GM23338 (cell line): ENCODE results near the gene SMARCD2. TPM values are rescaled to one million over a fixed set of nuclear protein-coding genes. Genes with fewer than 3 reads are reported as not detected.

Experiments
- ATAC-seq: fragments of 200-7000 bp; cut with Tn5 transposase; 3 replicates; pipeline ENCODE4 v1.9.1; 2020
- DNase-seq: peaks from one replicate; pipeline ENCODE4 v3.0.0-alpha.2; 2015; ENCODE audit warnings: low spot score
- H2AFZ ChIP-seq: fragments of 200-600 bp; sonication (generic); 2 replicates; pipeline ENCODE4 v1.8.0; 2016; ENCODE audit warnings: antibody characterized with exemption, mild to moderate bottlenecking, moderate library complexity
- H3F3A ChIP-seq: fragments of 200-600 bp; sonication (generic); replicated peaks from 2 replicates; pipeline ENCODE4 v1.8.0; 2017; ENCODE audit warnings: antibody characterized with exemption, mixed run types, low read depth
- H3K27ac ChIP-seq: fragments of 200-600 bp; sonication (generic); 2 replicates; pipeline ENCODE4 v1.6.1; 2016; ENCODE audit warnings: low read depth
- H3K27me3 ChIP-seq: fragments of 200-600 bp; sonication (generic); 2 replicates; pipeline ENCODE4 v1.8.0; 2016; ENCODE audit warnings: mild to moderate bottlenecking, mixed run types, moderate library complexity; ENCODE audit not compliant: insufficient read depth
- H3K36me3 ChIP-seq: fragments of 200-600 bp; sonication (generic); 2 replicates; pipeline ENCODE4 v1.8.0; 2016; ENCODE audit warnings: mild to moderate bottlenecking; ENCODE audit not compliant: insufficient read depth
- H3K4me1 ChIP-seq: fragments of 200-600 bp; sonication (generic); 2 replicates; pipeline ENCODE4 v1.8.0; 2016; ENCODE audit warnings: mild to moderate bottlenecking, moderate library complexity; ENCODE audit not compliant: insufficient read depth
- H3K4me2 ChIP-seq: fragments of 200-600 bp; sonication (generic); 2 replicates; pipeline ENCODE4 v1.7.1; 2017; ENCODE audit warnings: mixed run types
- H3K4me3 ChIP-seq: fragments of 200-600 bp; sonication (generic); 2 replicates; pipeline ENCODE4 v1.6.1; 2016; ENCODE audit warnings: mixed run types
- H3K79me2 ChIP-seq: fragments of 200-600 bp; sonication (generic); replicated peaks from 2 replicates; pipeline ENCODE4 v1.8.0; 2017; ENCODE audit warnings: mild to moderate bottlenecking; ENCODE audit not compliant: insufficient read depth
- H3K9me2 ChIP-seq: fragments of 200-600 bp; sonication (generic); 2 replicates; pipeline ENCODE4 v1.8.0; 2017; ENCODE audit not compliant: insufficient read depth
- H4K20me1 ChIP-seq: fragments of 200-600 bp; sonication (generic); replicated peaks from 2 replicates; pipeline ENCODE4 v1.8.0; 2017; ENCODE audit warnings: mild to moderate bottlenecking; ENCODE audit not compliant: insufficient read depth
- H3K27ac Mint-ChIP-seq: 2 replicates; pipeline ENCODE4 v1.8.0; 2020; ENCODE audit warnings: inconsistent platforms, mild to moderate bottlenecking, moderate library complexity, mixed read lengths
- H3K27me3 Mint-ChIP-seq: 3 replicates; pipeline ENCODE4 v1.8.0; 2022; ENCODE audit warnings: low read depth, mild to moderate bottlenecking, moderate library complexity, mixed read lengths, inconsistent platforms; ENCODE audit not compliant: insufficient read depth, poor library complexity
- H3K36me3 Mint-ChIP-seq: 3 replicates; pipeline ENCODE4 v1.8.0; 2021; ENCODE audit warnings: low read depth, mild to moderate bottlenecking, inconsistent platforms, moderate library complexity, mixed read lengths
- H3K4me1 Mint-ChIP-seq: 3 replicates; pipeline ENCODE4 v1.8.0; 2020; ENCODE audit warnings: mild to moderate bottlenecking, inconsistent platforms, mixed read lengths
- H3K4me3 Mint-ChIP-seq: 3 replicates; pipeline ENCODE4 v1.8.0; 2021; ENCODE audit warnings: moderate library complexity, mild to moderate bottlenecking, inconsistent platforms, mixed read lengths
- H3K9me3 Mint-ChIP-seq: 3 replicates; pipeline ENCODE4 v1.8.0; 2020; ENCODE audit warnings: moderate library complexity, mild to moderate bottlenecking, inconsistent platforms, mixed read lengths
- CREB1 ChIP-seq: fragments of 250-450 bp; sonication (Bioruptor Pico); IDR thresholded peaks from 2 replicates; pipeline ENCODE4 v1.5.0; 2020; ENCODE audit warnings: low read depth, mild to moderate bottlenecking, moderate library complexity
- EZH2 ChIP-seq: fragments of 200-600 bp; sonication (generic); IDR thresholded peaks from one replicate; pipeline ENCODE4 v1.8.0; 2017; ENCODE audit warnings: antibody characterized with exemption, mild to moderate bottlenecking, low read depth; ENCODE audit not compliant: unreplicated experiment
- EZH2phosphoT487 ChIP-seq: fragments of 200-600 bp; sonication (generic); IDR thresholded peaks from one replicate; pipeline ENCODE4 v1.8.1; 2018; ENCODE audit warnings: antibody characterized with exemption; ENCODE audit not compliant: unreplicated experiment
- JUNB ChIP-seq: IDR thresholded peaks from one replicate; pipeline ENCODE4 v1.6.1; 2016; ENCODE audit warnings: antibody characterized with exemption; ENCODE audit not compliant: unreplicated experiment
- NANOG ChIP-seq: IDR thresholded peaks from 2 replicates; pipeline ENCODE4 v1.6.1; 2016; ENCODE audit warnings: antibody characterized with exemption, borderline replicate concordance
- POLR2AphosphoS5 ChIP-seq: IDR thresholded peaks from 2 replicates; pipeline ENCODE4 v1.6.1; 2016; ENCODE audit warnings: antibody characterized with exemption, low read depth
- STAT1 ChIP-seq: IDR thresholded peaks from one replicate; pipeline ENCODE4 v1.6.1; 2016; ENCODE audit warnings: antibody characterized with exemption; ENCODE audit not compliant: unreplicated experiment
- ZNF114 ChIP-seq: fragments of 250-450 bp; sonication (Bioruptor Pico); IDR thresholded peaks from 2 replicates; pipeline ENCODE4 v1.5.0; 2020; ENCODE audit warnings: mild to moderate bottlenecking, moderate library complexity
- ZNF331 ChIP-seq: fragments of 250-450 bp; sonication (Bioruptor Pico); IDR thresholded peaks from 2 replicates; pipeline ENCODE4 v1.5.0; 2020; ENCODE audit warnings: low read depth, mild to moderate bottlenecking, moderate library complexity
- polyA plus RNA-seq: library from polyadenylated mRNA; unstranded; fragments of >200 nt; fragmentation: Nextera tagmentation; extraction: Ambion mirVana; gene quantifications from 2 replicates; pipeline ENCODE4 v1.2.1, GENCODE V29; 2016
- total RNA-seq: library from RNA; depleted of rRNA; stranded (reverse); fragments of >200 nt; shearing (Covaris generic); gene quantifications from 2 replicates; pipeline ENCODE4 v1.2.3, GENCODE V29; 2014
- TF ChIP-seq, protein P1 (sequence below), 2 experiments: fragments of 200-600 bp in 1 of 2; sonication (generic) in 1 of 2; conservative IDR thresholded peaks; 2 replicates each; pipeline versions ENCODE4 v1.5.1 to v1.6.1; 2016 to 2017; ENCODE audit warnings: antibody characterized with exemption in 2 of 2, low read depth in 2 of 2, mild to moderate bottlenecking in 2 of 2, moderate library complexity in 1 of 2
- TF ChIP-seq, protein P2 (sequence below): IDR thresholded peaks from one replicate; pipeline ENCODE4 v1.6.1; 2018; ENCODE audit warnings: antibody characterized with exemption; ENCODE audit not compliant: unreplicated experiment
- TF ChIP-seq, protein P3 (sequence below): IDR thresholded peaks from 2 replicates; pipeline ENCODE4 v1.6.1; 2016; ENCODE audit warnings: antibody characterized with exemption
- TF ChIP-seq, protein P4 (sequence below): fragments of 250-450 bp; sonication (Bioruptor Pico); IDR thresholded peaks from 2 replicates; pipeline ENCODE4 v1.5.0; 2020; ENCODE audit warnings: mild to moderate bottlenecking, moderate library complexity

Gene SMARCD2
- total and polyA plus RNA-seq, 2 experiments from 2014 or later = 36.4 to 133 TPM

DNA sequence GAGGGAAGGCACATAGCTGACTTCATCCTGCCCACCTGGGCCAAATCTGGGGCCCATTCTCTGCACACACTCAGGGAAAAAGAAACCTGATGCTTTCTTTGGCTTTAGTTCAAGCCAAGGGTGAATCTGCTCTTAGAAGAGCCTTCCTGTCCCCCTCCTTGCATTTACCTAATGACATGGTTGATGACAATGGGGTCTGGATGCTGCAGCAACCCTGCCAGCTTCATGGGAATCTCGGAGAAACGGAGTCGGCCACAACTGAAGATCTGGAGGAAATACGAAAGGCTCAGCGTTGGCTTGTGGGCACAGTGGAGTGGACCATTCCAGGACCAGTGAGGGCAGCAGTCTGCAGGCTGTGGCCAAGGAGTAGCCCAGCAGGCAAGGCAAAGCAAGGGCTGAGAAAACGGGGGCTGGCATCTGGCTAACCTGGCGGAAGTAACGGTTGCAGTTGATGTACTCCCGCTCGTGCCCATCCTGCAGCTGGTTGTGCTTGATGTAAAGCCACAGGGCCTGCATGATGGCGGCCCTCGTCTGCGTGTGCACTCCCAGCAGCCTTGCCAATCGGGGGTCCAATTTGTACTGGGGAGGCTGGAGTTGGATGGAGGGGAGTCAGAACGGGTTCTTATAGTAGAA, 8.6 kb downstream of the SMARCD2 start:
- H3K27ac ChIP-seq = no peak overlapping the region
- DNase-seq (no peak), ATAC-seq (no peak)
- peaks cover 12% of the 10 kb centered on the region for H4K20me1 ChIP-seq
- peaks cover 28% of the 10 kb centered on the region for H3K79me2 ChIP-seq
- Mint-ChIP-seq H3K4me3 (no peak overlapping the region), H3K27ac (0 out of 2 replicates have a peak overlapping the region, but pooled peaks have one; percentile 15), H3K27me3 (peaks cover 25% of the 10 kb centered on the region), H3K36me3 (peaks cover 81% of the 10 kb centered on the region), H3K4me1 (peaks cover 17% of the 10 kb centered on the region), H3K9me3 (no peaks in the 10 kb centered on the region)
- peaks cover 13% of the 10 kb centered on the region; the same call in 1 of the 2 replicates for H3F3A ChIP-seq
- H3K4me3 ChIP-seq = no peak overlapping the region
- no peak for TF ChIP-seq STAT1
- TF ChIP-seq EZH2phosphoT487 = no peak
- TF ChIP-seq, protein P1, sequence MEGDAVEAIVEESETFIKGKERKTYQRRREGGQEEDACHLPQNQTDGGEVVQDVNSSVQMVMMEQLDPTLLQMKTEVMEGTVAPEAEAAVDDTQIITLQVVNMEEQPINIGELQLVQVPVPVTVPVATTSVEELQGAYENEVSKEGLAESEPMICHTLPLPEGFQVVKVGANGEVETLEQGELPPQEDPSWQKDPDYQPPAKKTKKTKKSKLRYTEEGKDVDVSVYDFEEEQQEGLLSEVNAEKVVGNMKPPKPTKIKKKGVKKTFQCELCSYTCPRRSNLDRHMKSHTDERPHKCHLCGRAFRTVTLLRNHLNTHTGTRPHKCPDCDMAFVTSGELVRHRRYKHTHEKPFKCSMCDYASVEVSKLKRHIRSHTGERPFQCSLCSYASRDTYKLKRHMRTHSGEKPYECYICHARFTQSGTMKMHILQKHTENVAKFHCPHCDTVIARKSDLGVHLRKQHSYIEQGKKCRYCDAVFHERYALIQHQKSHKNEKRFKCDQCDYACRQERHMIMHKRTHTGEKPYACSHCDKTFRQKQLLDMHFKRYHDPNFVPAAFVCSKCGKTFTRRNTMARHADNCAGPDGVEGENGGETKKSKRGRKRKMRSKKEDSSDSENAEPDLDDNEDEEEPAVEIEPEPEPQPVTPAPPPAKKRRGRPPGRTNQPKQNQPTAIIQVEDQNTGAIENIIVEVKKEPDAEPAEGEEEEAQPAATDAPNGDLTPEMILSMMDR (conservative IDR thresholded peaks at IDR 0.05; ENCODE audit: low read depth in 2 of 2) = no peak
- no peak for TF ChIP-seq CREB1 (CRISPR knock-in tag)
- TF ChIP-seq, protein P2, sequence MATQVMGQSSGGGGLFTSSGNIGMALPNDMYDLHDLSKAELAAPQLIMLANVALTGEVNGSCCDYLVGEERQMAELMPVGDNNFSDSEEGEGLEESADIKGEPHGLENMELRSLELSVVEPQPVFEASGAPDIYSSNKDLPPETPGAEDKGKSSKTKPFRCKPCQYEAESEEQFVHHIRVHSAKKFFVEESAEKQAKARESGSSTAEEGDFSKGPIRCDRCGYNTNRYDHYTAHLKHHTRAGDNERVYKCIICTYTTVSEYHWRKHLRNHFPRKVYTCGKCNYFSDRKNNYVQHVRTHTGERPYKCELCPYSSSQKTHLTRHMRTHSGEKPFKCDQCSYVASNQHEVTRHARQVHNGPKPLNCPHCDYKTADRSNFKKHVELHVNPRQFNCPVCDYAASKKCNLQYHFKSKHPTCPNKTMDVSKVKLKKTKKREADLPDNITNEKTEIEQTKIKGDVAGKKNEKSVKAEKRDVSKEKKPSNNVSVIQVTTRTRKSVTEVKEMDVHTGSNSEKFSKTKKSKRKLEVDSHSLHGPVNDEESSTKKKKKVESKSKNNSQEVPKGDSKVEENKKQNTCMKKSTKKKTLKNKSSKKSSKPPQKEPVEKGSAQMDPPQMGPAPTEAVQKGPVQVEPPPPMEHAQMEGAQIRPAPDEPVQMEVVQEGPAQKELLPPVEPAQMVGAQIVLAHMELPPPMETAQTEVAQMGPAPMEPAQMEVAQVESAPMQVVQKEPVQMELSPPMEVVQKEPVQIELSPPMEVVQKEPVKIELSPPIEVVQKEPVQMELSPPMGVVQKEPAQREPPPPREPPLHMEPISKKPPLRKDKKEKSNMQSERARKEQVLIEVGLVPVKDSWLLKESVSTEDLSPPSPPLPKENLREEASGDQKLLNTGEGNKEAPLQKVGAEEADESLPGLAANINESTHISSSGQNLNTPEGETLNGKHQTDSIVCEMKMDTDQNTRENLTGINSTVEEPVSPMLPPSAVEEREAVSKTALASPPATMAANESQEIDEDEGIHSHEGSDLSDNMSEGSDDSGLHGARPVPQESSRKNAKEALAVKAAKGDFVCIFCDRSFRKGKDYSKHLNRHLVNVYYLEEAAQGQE = no peak
- no peak for TF ChIP-seq EZH2
- TF ChIP-seq POLR2AphosphoS5 = no peak
- TF ChIP-seq, protein P3, sequence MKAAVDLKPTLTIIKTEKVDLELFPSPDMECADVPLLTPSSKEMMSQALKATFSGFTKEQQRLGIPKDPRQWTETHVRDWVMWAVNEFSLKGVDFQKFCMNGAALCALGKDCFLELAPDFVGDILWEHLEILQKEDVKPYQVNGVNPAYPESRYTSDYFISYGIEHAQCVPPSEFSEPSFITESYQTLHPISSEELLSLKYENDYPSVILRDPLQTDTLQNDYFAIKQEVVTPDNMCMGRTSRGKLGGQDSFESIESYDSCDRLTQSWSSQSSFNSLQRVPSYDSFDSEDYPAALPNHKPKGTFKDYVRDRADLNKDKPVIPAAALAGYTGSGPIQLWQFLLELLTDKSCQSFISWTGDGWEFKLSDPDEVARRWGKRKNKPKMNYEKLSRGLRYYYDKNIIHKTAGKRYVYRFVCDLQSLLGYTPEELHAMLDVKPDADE = no peak
- no peak for TF ChIP-seq ZNF331 (CRISPR knock-in tag)
- TF ChIP-seq NANOG = no peak
- TF ChIP-seq, protein P4, sequence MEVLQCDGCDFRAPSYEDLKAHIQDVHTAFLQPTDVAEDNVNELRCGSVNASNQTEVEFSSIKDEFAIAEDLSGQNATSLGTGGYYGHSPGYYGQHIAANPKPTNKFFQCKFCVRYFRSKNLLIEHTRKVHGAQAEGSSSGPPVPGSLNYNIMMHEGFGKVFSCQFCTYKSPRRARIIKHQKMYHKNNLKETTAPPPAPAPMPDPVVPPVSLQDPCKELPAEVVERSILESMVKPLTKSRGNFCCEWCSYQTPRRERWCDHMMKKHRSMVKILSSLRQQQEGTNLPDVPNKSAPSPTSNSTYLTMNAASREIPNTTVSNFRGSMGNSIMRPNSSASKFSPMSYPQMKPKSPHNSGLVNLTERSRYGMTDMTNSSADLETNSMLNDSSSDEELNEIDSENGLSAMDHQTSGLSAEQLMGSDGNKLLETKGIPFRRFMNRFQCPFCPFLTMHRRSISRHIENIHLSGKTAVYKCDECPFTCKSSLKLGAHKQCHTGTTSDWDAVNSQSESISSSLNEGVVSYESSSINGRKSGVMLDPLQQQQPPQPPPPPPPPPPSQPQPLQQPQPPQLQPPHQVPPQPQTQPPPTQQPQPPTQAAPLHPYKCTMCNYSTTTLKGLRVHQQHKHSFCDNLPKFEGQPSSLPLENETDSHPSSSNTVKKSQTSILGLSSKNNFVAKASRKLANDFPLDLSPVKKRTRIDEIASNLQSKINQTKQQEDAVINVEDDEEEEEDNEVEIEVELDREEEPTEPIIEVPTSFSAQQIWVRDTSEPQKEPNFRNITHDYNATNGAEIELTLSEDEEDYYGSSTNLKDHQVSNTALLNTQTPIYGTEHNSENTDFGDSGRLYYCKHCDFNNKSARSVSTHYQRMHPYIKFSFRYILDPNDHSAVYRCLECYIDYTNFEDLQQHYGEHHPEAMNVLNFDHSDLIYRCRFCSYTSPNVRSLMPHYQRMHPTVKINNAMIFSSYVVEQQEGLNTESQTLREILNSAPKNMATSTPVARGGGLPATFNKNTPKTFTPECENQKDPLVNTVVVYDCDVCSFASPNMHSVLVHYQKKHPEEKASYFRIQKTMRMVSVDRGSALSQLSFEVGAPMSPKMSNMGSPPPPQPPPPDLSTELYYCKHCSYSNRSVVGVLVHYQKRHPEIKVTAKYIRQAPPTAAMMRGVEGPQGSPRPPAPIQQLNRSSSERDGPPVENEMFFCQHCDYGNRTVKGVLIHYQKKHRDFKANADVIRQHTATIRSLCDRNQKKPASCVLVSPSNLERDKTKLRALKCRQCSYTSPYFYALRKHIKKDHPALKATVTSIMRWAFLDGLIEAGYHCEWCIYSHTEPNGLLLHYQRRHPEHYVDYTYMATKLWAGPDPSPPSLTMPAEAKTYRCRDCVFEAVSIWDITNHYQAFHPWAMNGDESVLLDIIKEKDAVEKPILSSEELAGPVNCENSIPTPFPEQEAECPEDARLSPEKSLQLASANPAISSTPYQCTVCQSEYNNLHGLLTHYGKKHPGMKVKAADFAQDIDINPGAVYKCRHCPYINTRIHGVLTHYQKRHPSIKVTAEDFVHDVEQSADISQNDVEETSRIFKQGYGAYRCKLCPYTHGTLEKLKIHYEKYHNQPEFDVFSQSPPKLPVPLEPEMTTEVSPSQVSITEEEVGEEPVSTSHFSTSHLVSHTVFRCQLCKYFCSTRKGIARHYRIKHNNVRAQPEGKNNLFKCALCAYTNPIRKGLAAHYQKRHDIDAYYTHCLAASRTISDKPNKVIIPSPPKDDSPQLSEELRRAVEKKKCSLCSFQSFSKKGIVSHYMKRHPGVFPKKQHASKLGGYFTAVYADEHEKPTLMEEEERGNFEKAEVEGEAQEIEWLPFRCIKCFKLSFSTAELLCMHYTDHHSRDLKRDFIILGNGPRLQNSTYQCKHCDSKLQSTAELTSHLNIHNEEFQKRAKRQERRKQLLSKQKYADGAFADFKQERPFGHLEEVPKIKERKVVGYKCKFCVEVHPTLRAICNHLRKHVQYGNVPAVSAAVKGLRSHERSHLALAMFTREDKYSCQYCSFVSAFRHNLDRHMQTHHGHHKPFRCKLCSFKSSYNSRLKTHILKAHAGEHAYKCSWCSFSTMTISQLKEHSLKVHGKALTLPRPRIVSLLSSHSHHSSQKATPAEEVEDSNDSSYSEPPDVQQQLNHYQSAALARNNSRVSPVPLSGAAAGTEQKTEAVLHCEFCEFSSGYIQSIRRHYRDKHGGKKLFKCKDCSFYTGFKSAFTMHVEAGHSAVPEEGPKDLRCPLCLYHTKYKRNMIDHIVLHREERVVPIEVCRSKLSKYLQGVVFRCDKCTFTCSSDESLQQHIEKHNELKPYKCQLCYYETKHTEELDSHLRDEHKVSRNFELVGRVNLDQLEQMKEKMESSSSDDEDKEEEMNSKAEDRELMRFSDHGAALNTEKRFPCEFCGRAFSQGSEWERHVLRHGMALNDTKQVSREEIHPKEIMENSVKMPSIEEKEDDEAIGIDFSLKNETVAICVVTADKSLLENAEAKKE (CRISPR knock-in tag) = no peak
- TF ChIP-seq ZNF114 (CRISPR knock-in tag) = no peak
- no peak for TF ChIP-seq JUNB
- H3K4me1 ChIP-seq = peaks cover 9% of the 10 kb centered on the region; the same call in 1 of the 2 replicates
- H3K36me3 ChIP-seq = peaks cover 36% of the 10 kb centered on the region
- H3K9me2 ChIP-seq = no peaks in the 10 kb centered on the region
- no peak overlapping the region for H2AFZ ChIP-seq
- H3K27me3 ChIP-seq = no peaks in the 10 kb centered on the region
- no peak overlapping the region for H3K4me2 ChIP-seq
